ENCODE data around the gene CAPN1.

GRCh38 chr11:65160643-65161042, 21.1 kb upstream of the CAPN1 start:
- no peak for TF ChIP-seq CTCF (IDR thresholded peaks at IDR 0.05; ENCODE audit: insufficient read depth, low read length)
- no peak for TF ChIP-seq SPI1 (IDR thresholded peaks at IDR 0.05; ENCODE audit: borderline replicate concordance, low read depth)
- no peak for TF ChIP-seq GABPA (IDR thresholded peaks at IDR 0.05; ENCODE audit: low read depth)
- TF ChIP-seq POLR2AphosphoS5 (IDR thresholded peaks at IDR 0.05; ENCODE audit: low read depth), result no peak
- TF ChIP-seq REST (IDR thresholded peaks at IDR 0.05; ENCODE audit: insufficient replicate concordance, low read depth), result no peak
